ENCODE results near the gene RPL22. TPM values are rescaled to one million over a fixed set of nuclear protein-coding genes. Genes with fewer than 3 reads are reported as not detected.
A peak's percentile ranks its signal among the peaks of the same experiment; 100 is the strongest.

The RPL22 gene
- total RNA-seq, 1 experiment from 2014 or later = 456 TPM

GRCh38 chr1:6241107-6241886 lies 41.9 kb upstream of the RPL22 start:
- ChIA-PET POLR2A (no interaction called here), CTCF (interaction anchor here (0.9 to 2.0 kb wide), 2 partner anchors 37 to 132 kb away, joined by 4 to 11 read pairs; no protein-coding TSS in a partner anchor), RAD21 (ENCODE audit: low non-redundant PET in 1 of 2, low total read pairs in 2 of 2, uncharacterized antibody in 2 of 2, unreplicated experiment in 2 of 2) (no interaction called here)
- peak overlapping the region; percentile 71 for H3K4me2 ChIP-seq (ENCODE audit: low read length)
- DNase-seq (ENCODE audit: low read depth, low spot score) = no peak
- no peaks in the 10 kb centered on the region for H3K79me2 ChIP-seq (ENCODE audit: insufficient read depth, low read length)
- TF ChIP-seq ZFX (IDR thresholded peaks at IDR 0.05) (no peak), REST (IDR thresholded peaks at IDR 0.05; ENCODE audit: low read depth) (no peak), EZH2phosphoT487 (IDR thresholded peaks at IDR 0.05; ENCODE audit: borderline replicate concordance) (no peak), YY1 (IDR thresholded peaks at IDR 0.05; ENCODE audit: extremely low read depth, insufficient replicate concordance, low read depth, low read length) (no peak), POLR2A (IDR thresholded peaks at IDR 0.05; ENCODE audit: borderline replicate concordance, extremely low read depth, insufficient read depth, insufficient read length) (no peak), ZNF274 (IDR thresholded peaks at IDR 0.05; ENCODE audit: low read depth, low read length) (no peak), SRF (IDR thresholded peaks at IDR 0.05; ENCODE audit: low read depth) (no peak), CBX3 (IDR thresholded peaks at IDR 0.05; ENCODE audit: low read depth) (no peak), EGR1 (IDR thresholded peaks at IDR 0.05; ENCODE audit: low read depth) (no peak), CTCF (IDR thresholded peaks at IDR 0.05 in 2 of 3, conservative IDR thresholded peaks at IDR 0.05 in 1 of 3; ENCODE audit: borderline replicate concordance in 1 of 3, insufficient read depth in 1 of 3, low read depth in 2 of 3, low read length in 2 of 3) (no peak), JUND (IDR thresholded peaks at IDR 0.05) (no peak), TCF7L2 (IDR thresholded peaks at IDR 0.05; ENCODE audit: borderline replicate concordance, extremely low read depth, insufficient read depth, insufficient read length) (no peak), SIN3A (IDR thresholded peaks at IDR 0.05; ENCODE audit: low read depth) (no peak), SP1 (IDR thresholded peaks at IDR 0.05; ENCODE audit: low read depth) (no peak), CEBPB (IDR thresholded peaks at IDR 0.05; ENCODE audit: low read depth) (no peak)
- TF ChIP-seq, protein P1, sequence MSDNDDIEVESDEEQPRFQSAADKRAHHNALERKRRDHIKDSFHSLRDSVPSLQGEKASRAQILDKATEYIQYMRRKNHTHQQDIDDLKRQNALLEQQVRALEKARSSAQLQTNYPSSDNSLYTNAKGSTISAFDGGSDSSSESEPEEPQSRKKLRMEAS (IDR thresholded peaks at IDR 0.05) = no peak
- TF ChIP-seq, protein P2, sequence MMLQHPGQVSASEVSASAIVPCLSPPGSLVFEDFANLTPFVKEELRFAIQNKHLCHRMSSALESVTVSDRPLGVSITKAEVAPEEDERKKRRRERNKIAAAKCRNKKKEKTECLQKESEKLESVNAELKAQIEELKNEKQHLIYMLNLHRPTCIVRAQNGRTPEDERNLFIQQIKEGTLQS (IDR thresholded peaks at IDR 0.05) = no peak
- TF ChIP-seq, protein P3, sequence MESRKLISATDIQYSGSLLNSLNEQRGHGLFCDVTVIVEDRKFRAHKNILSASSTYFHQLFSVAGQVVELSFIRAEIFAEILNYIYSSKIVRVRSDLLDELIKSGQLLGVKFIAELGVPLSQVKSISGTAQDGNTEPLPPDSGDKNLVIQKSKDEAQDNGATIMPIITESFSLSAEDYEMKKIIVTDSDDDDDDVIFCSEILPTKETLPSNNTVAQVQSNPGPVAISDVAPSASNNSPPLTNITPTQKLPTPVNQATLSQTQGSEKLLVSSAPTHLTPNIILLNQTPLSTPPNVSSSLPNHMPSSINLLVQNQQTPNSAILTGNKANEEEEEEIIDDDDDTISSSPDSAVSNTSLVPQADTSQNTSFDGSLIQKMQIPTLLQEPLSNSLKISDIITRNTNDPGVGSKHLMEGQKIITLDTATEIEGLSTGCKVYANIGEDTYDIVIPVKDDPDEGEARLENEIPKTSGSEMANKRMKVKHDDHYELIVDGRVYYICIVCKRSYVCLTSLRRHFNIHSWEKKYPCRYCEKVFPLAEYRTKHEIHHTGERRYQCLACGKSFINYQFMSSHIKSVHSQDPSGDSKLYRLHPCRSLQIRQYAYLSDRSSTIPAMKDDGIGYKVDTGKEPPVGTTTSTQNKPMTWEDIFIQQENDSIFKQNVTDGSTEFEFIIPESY (IDR thresholded peaks at IDR 0.05; ENCODE audit: extremely low read depth, insufficient replicate concordance, low read length) = no peak
- H3K4me1 ChIP-seq (ENCODE audit: control insufficient read depth in 1 of 2, insufficient read depth in 2 of 2, low read length in 2 of 2) = peaks cover 11 to 48% of the 10 kb centered on the region in 2 experiments; a peak in 3 of 4 replicates
- no peaks in the 10 kb centered on the region for H3K27me3 ChIP-seq (ENCODE audit: insufficient read depth, low read length)
- no peaks in the 10 kb centered on the region for H3K36me3 ChIP-seq (ENCODE audit: control insufficient read depth in 1 of 2, insufficient read depth in 2 of 2, low read length in 2 of 2)
- ATAC-seq = no peak
- no TSS peak for BruUV-seq (replicated peaks)
- intact Hi-C loops (cut with micrococcal nuclease) = no loop called here
- H4K20me1 ChIP-seq (ENCODE audit: insufficient read depth) = no peaks in the 10 kb centered on the region
- H3K9me3 ChIP-seq (ENCODE audit: control insufficient read depth in 1 of 2, insufficient read depth in 1 of 2, low read depth in 1 of 2, low read length in 2 of 2) = no peaks in the 10 kb centered on the region
- H3K27ac ChIP-seq (ENCODE audit: low read depth, low read length) = no peak overlapping the region
- no peak overlapping the region for H3K4me3 ChIP-seq (replicated peaks in 1 of 2; ENCODE audit: low read depth in 1 of 2, low read length in 2 of 2)
- H2AFZ ChIP-seq (ENCODE audit: low read depth, low read length, poor library complexity, severe bottlenecking) = no peak overlapping the region
- 0 out of 2 replicates have a peak overlapping the region, but pooled peaks have one; percentile 35 for H3K9ac ChIP-seq (ENCODE audit: low read length)
- H3K9me2 ChIP-seq (ENCODE audit: insufficient read depth) = no peaks in the 10 kb centered on the region
